HEK293 (cell line): ENCODE measurements around the gene LIPH.
"Not testable (repeated sequence)": the region's sequence is repeated elsewhere in the genome, so short reads cannot be mapped to it uniquely, and the experiment has no call there.

Experiments used
- CTCF ChIA-PET: fragments of 350-600 bp; formaldehyde crosslinking; extraction: SDS; loops from one replicate; lab custom pipeline; 2021; ENCODE audit warnings: antibody characterized with exemption; lab: Yijun Ruan, JAX
- POLR2A ChIA-PET: fragments of 300-600 bp; formaldehyde crosslinking; extraction: SDS; loops from one replicate; lab custom pipeline; 2020; ENCODE audit warnings: antibody characterized with exemption, inconsistent platforms; lab: Yijun Ruan, JAX
- H3K27ac ChIP-seq: fragments of 200-500 bp; sonication (Bioruptor generic); 2 replicates; pipeline ENCODE4 v1.5.1; 2014; ENCODE audit warnings: low read depth, low read length, control low read depth, inconsistent platforms; ENCODE audit errors: extremely low read depth
- H3K36me3 ChIP-seq, 2 experiments: fragments of 200-500 bp in 1 of 2; sonication (Bioruptor generic) in 1 of 2; 1 replicate in 1 of 2; 2 replicates in 1 of 2; pipeline ENCODE4 v1.5.1; 2014 to 2017; ENCODE audit warnings: inconsistent platforms in 2 of 2, low read length in 2 of 2; ENCODE audit not compliant: control insufficient read depth in 2 of 2, insufficient read depth in 1 of 2
- H3K4me1 ChIP-seq: fragments of 200-500 bp; sonication (Bioruptor generic); 2 replicates; pipeline ENCODE4 v1.5.1; 2014; ENCODE audit warnings: mild to moderate bottlenecking, low read length, inconsistent platforms; ENCODE audit not compliant: control insufficient read depth, insufficient read depth
- H3K4me3 ChIP-seq: 2 replicates; pipeline ENCODE4 v1.5.1; 2011; ENCODE audit warnings: low read depth, mild to moderate bottlenecking, control low read depth, low read length, moderate library complexity
- H3K9me3 ChIP-seq: fragments of 200-500 bp; sonication (Bioruptor generic); 2 replicates; pipeline ENCODE4 v1.5.1; 2014; ENCODE audit warnings: low read depth, low read length, inconsistent platforms; ENCODE audit not compliant: control insufficient read depth, insufficient read depth
- GFI1B ChIP-seq: fragments of 450-650 bp; formaldehyde crosslinking; IDR thresholded peaks from 2 replicates; pipeline ENCODE4 v1.5.1; 2016; ENCODE audit warnings: missing biosample characterization, missing genetic modification characterization
- HOXA7 ChIP-seq: sonication (generic); formaldehyde crosslinking; IDR thresholded peaks from 2 replicates; pipeline ENCODE4 v1.8.1; 2022; ENCODE audit warnings: missing genetic modification reagents, borderline replicate concordance
- IKZF3 ChIP-seq: fragments of 450-650 bp; IDR thresholded peaks from 2 replicates; pipeline ENCODE4 v1.5.0; 2018; ENCODE audit warnings: missing biosample characterization, mild to moderate bottlenecking, missing genetic modification characterization, moderate library complexity
- INSM2 ChIP-seq: fragments of 450-650 bp; formaldehyde crosslinking; IDR thresholded peaks from 2 replicates; pipeline ENCODE4 v1.5.1; 2016; ENCODE audit warnings: missing biosample characterization, missing genetic modification characterization
- KLF17 ChIP-seq: fragments of 450-650 bp; formaldehyde crosslinking; IDR thresholded peaks from 2 replicates; pipeline ENCODE4 v1.5.1; 2016; ENCODE audit warnings: missing biosample characterization, missing genetic modification characterization
- OSR2 ChIP-seq: fragments of 450-650 bp; formaldehyde crosslinking; IDR thresholded peaks from 2 replicates; pipeline ENCODE4 v1.5.1; 2016; ENCODE audit warnings: missing biosample characterization, missing genetic modification characterization
- PRDM10 ChIP-seq: fragments of 450-650 bp; formaldehyde crosslinking; IDR thresholded peaks from 2 replicates; pipeline ENCODE4 v1.5.1; 2016; ENCODE audit warnings: missing biosample characterization, missing genetic modification characterization
- SCRT1 ChIP-seq: fragments of 450-650 bp; formaldehyde crosslinking; IDR thresholded peaks from 2 replicates; pipeline ENCODE4 v1.5.1; 2016; ENCODE audit warnings: missing biosample characterization, missing genetic modification characterization, borderline replicate concordance
- SP3 ChIP-seq: fragments of 450-650 bp; formaldehyde crosslinking; IDR thresholded peaks from 2 replicates; pipeline ENCODE4 v1.5.1; 2016; ENCODE audit warnings: missing biosample characterization, missing genetic modification characterization
- SP7 ChIP-seq: fragments of 450-650 bp; formaldehyde crosslinking; IDR thresholded peaks from 2 replicates; pipeline ENCODE4 v1.5.1; 2016; ENCODE audit warnings: missing biosample characterization, missing genetic modification characterization
- WT1 ChIP-seq: fragments of 450-650 bp; formaldehyde crosslinking; IDR thresholded peaks from 2 replicates; pipeline ENCODE4 v1.5.1; 2016; ENCODE audit warnings: missing biosample characterization, missing genetic modification characterization
- ZBTB26 ChIP-seq: fragments of 450-650 bp; formaldehyde crosslinking; optimal IDR thresholded peaks from 2 replicates; pipeline ENCODE3; 2016; ENCODE audit warnings: missing biosample characterization, mild to moderate bottlenecking, missing genetic modification characterization
- ZBTB44 ChIP-seq: fragments of 450-650 bp; IDR thresholded peaks from 2 replicates; pipeline ENCODE4 v1.5.1; 2018; ENCODE audit warnings: missing biosample characterization, mild to moderate bottlenecking, missing genetic modification characterization
- ZNF112 ChIP-seq: fragments of 450-650 bp; formaldehyde crosslinking; IDR thresholded peaks from 2 replicates; pipeline ENCODE4 v1.5.0; 2017; ENCODE audit warnings: missing biosample characterization, missing genetic modification characterization
- ZNF239 ChIP-seq: fragments of 450-650 bp; formaldehyde crosslinking; IDR thresholded peaks from 2 replicates; pipeline ENCODE4 v1.5.1; 2016; ENCODE audit warnings: missing biosample characterization, missing genetic modification characterization
- ZNF24 ChIP-seq: fragments of 450-650 bp; formaldehyde crosslinking; IDR thresholded peaks from 2 replicates; pipeline ENCODE4 v1.5.1; 2016; ENCODE audit warnings: missing biosample characterization, missing genetic modification characterization
- ZNF335 ChIP-seq: fragments of 450-650 bp; formaldehyde crosslinking; conservative IDR thresholded peaks from 2 replicates; pipeline ENCODE4 v1.5.1; 2016; ENCODE audit warnings: missing biosample characterization, missing genetic modification characterization
- ZNF366 ChIP-seq: fragments of 450-650 bp; formaldehyde crosslinking; conservative IDR thresholded peaks from 2 replicates; pipeline ENCODE4 v1.5.1; 2016; ENCODE audit warnings: missing biosample characterization, missing genetic modification characterization
- ZNF621 ChIP-seq: fragments of 450-650 bp; formaldehyde crosslinking; IDR thresholded peaks from 2 replicates; pipeline ENCODE4 v1.5.1; 2017; ENCODE audit warnings: missing biosample characterization, missing genetic modification characterization
- ZNF660 ChIP-seq: fragments of 450-650 bp; IDR thresholded peaks from 2 replicates; pipeline ENCODE4 v1.5.1; 2018; ENCODE audit warnings: missing biosample characterization, mild to moderate bottlenecking, missing genetic modification characterization
- ZSCAN30 ChIP-seq: fragments of 450-650 bp; IDR thresholded peaks from 2 replicates; pipeline ENCODE4 v1.5.1; 2018; ENCODE audit warnings: missing biosample characterization, mild to moderate bottlenecking, missing genetic modification characterization, moderate library complexity
- ZXDB ChIP-seq: fragments of 450-650 bp; formaldehyde crosslinking; IDR thresholded peaks from 2 replicates; pipeline ENCODE4 v1.5.1; 2016; ENCODE audit warnings: missing biosample characterization, missing genetic modification characterization

Gene LIPH

GRCh38 chr3:185556640-185557039, 4.3 kb upstream of the LIPH start:
- POLR2A ChIA-PET: not testable (repeated sequence)

GRCh38 chr3:185555860-185556347, 3.5 kb upstream of the LIPH start:
- H3K9me3 ChIP-seq: no peaks in the 10 kb centered on the region
- H3K4me3 ChIP-seq: no peak overlapping the region
- POLR2A ChIA-PET: no interaction called here
- CTCF ChIA-PET: interaction anchor here (0.8 to 1.2 kb wide), 3 partner anchors 19 to 57 kb away, joined by 4 read pairs; no protein-coding TSS in a partner anchor
- peaks cover 5% of the 10 kb centered on the region; the same call in 1 of the 2 replicates for H3K4me1 ChIP-seq
- no peak overlapping the region for H3K27ac ChIP-seq
- no peaks in the 10 kb centered on the region for H3K36me3 ChIP-seq
- no peak for TF ChIP-seq WT1 (tag by site-specific recombination)
- 0 out of 2 replicates have a peak, but pooled peaks have one; percentile 12 for TF ChIP-seq PRDM10 (tag by site-specific recombination)
- TF ChIP-seq ZNF660 (tag by site-specific recombination): 0 out of 2 replicates have a peak, but pooled peaks have one; percentile 22

More at GRCh38 chr3:185556640-185557039, 4.3 kb upstream of the LIPH start:
- H3K27ac ChIP-seq, H3K4me1 ChIP-seq, H3K36me3 ChIP-seq, H3K4me3 ChIP-seq, H3K9me3 ChIP-seq: not testable (repeated sequence)
- CTCF ChIA-PET: interaction anchor here (0.6 to 0.7 kb wide), 2 partner anchors 16 to 701 kb away, joined by 4 to 5 read pairs; no protein-coding TSS in a partner anchor
- TF ChIP-seq ZNF335: peak; percentile 54

GRCh38 chr3:185555101-185555501, 2.7 kb upstream of the LIPH start:
- Histone ChIP-seq H3K4me3 (no peak overlapping the region), H3K9me3 (no peaks in the 10 kb centered on the region), H3K36me3 (no peaks in the 10 kb centered on the region), H3K4me1 (peaks cover 5% of the 10 kb centered on the region; the same call in 1 of the 2 replicates), H3K27ac (no peak overlapping the region; the same call in 1 of the 2 replicates)
- ChIA-PET POLR2A (interaction anchor here (1.0 kb wide), 1 partner anchor 60 kb away, joined by 4 read pairs; no protein-coding TSS in a partner anchor), CTCF (interaction anchor here (1.2 kb wide), 1 partner anchor 56 kb away, joined by 4 read pairs; no protein-coding TSS in a partner anchor)
- TF ChIP-seq SP3 (tag by site-specific recombination): no peak
- TF ChIP-seq HOXA7 (CRISPR knock-in tag): no peak
- peak; percentile 62; the same call in 1 of the 2 replicates for TF ChIP-seq INSM2 (tag by site-specific recombination)
- TF ChIP-seq ZBTB44 (tag by site-specific recombination): 0 out of 2 replicates have a peak, but pooled peaks have one; percentile 8
- TF ChIP-seq ZSCAN30 (tag by site-specific recombination): peak; percentile 62; the same call in 1 of the 2 replicates
- TF ChIP-seq ZNF239: no peak
- TF ChIP-seq IKZF3 (tag by site-specific recombination): 0 out of 2 replicates have a peak, but pooled peaks have one; percentile 37
- TF ChIP-seq ZNF24 (tag by site-specific recombination): peak; percentile 81
- TF ChIP-seq ZNF621 (tag by site-specific recombination): no peak
- TF ChIP-seq KLF17 (tag by site-specific recombination): 0 out of 2 replicates have a peak, but pooled peaks have one; percentile 23
- TF ChIP-seq GFI1B (tag by site-specific recombination): peak; percentile 86
- TF ChIP-seq OSR2: 0 out of 2 replicates have a peak, but pooled peaks have one; percentile 14
- TF ChIP-seq ZBTB26 (tag by site-specific recombination): peak; percentile 9
- TF ChIP-seq ZNF366 (tag by site-specific recombination): peak; percentile 53
- no peak for TF ChIP-seq ZNF112 (tag by site-specific recombination)
- TF ChIP-seq SCRT1 (tag by site-specific recombination): no peak
- peak; percentile 92 for TF ChIP-seq SP7 (tag by site-specific recombination)
- TF ChIP-seq ZXDB (tag by site-specific recombination): peak; percentile 62; the same call in 1 of the 2 replicates
